Loucy (cell line): ENCODE results near the gene SGPL1.

Experiments
- H2AFZ ChIP-seq: fragments of 200-600 bp; sonication (generic); 2 replicates; pipeline ENCODE4 v1.6.0; 2016; ENCODE audit warnings: antibody characterized with exemption, mild to moderate bottlenecking, low read length, moderate library complexity
- H3F3A ChIP-seq: fragments of 200-600 bp; 2 replicates; pipeline ENCODE4 v1.6.0; 2016; ENCODE audit warnings: antibody characterized with exemption, low read depth, mild to moderate bottlenecking
- H3K27me3 ChIP-seq: fragments of 200-600 bp; sonication (generic); 2 replicates; pipeline ENCODE4 v1.6.1; 2014; ENCODE audit warnings: low read length, mild to moderate bottlenecking; ENCODE audit not compliant: insufficient read depth, poor library complexity, severe bottlenecking
- H3K36me3 ChIP-seq: fragments of 200-600 bp; sonication (generic); 2 replicates; pipeline ENCODE4 v1.6.1; 2016; ENCODE audit warnings: low read length; ENCODE audit not compliant: insufficient read depth
- H3K4me1 ChIP-seq: fragments of 200-600 bp; sonication (generic); 2 replicates; pipeline ENCODE4 v1.5.1; 2014; ENCODE audit warnings: low read length, mild to moderate bottlenecking; ENCODE audit not compliant: insufficient read depth, poor library complexity, severe bottlenecking
- H3K4me2 ChIP-seq: fragments of 200-600 bp; sonication (generic); 2 replicates; pipeline ENCODE4 v1.6.0; 2014; ENCODE audit warnings: antibody characterized with exemption, low read length, low read depth, mild to moderate bottlenecking; ENCODE audit not compliant: poor library complexity, severe bottlenecking
- H3K4me3 ChIP-seq: fragments of 200-600 bp; sonication (generic); 2 replicates; pipeline ENCODE4 v1.5.1; 2014; ENCODE audit warnings: low read length, mild to moderate bottlenecking, mixed read lengths; ENCODE audit not compliant: poor library complexity, severe bottlenecking
- H3K79me2 ChIP-seq: fragments of 200-600 bp; sonication (generic); 2 replicates; pipeline ENCODE4 v1.6.1; 2014; ENCODE audit warnings: low read length; ENCODE audit not compliant: insufficient read depth
- H3K9ac ChIP-seq: fragments of 200-600 bp; sonication (generic); 2 replicates; pipeline ENCODE4 v1.6.0; 2014; ENCODE audit warnings: mild to moderate bottlenecking, low read depth, low read length, moderate library complexity; ENCODE audit not compliant: poor library complexity, severe bottlenecking
- H3K9me2 ChIP-seq: fragments of 200-600 bp; sonication (generic); replicated peaks from 2 replicates; pipeline ENCODE4 v1.6.1; 2016; ENCODE audit warnings: low read depth, low read length, mixed read lengths
- H3K9me3 ChIP-seq: fragments of 200-600 bp; sonication (generic); 2 replicates; pipeline ENCODE4 v1.6.1; 2014; ENCODE audit warnings: mild to moderate bottlenecking, antibody characterized with exemption, low read length, low read depth; ENCODE audit not compliant: insufficient read depth
- H4K20me1 ChIP-seq: fragments of 200-600 bp; sonication (generic); 2 replicates; pipeline ENCODE4 v1.6.0; 2014; ENCODE audit warnings: antibody characterized with exemption, low read length, mild to moderate bottlenecking; ENCODE audit not compliant: insufficient read depth, poor library complexity, severe bottlenecking
- EZH2phosphoT487 ChIP-seq: fragments of 200-600 bp; IDR thresholded peaks from 2 replicates; pipeline ENCODE4 v1.6.1; 2018; ENCODE audit warnings: antibody characterized with exemption, mild to moderate bottlenecking, moderate library complexity, borderline replicate concordance
- TF ChIP-seq, protein P1 (sequence below): fragments of 200-600 bp; sonication (generic); conservative IDR thresholded peaks from 2 replicates; pipeline ENCODE4 v1.5.1; 2014; ENCODE audit warnings: mild to moderate bottlenecking, antibody characterized with exemption, low read length

Gene SGPL1

DNA sequence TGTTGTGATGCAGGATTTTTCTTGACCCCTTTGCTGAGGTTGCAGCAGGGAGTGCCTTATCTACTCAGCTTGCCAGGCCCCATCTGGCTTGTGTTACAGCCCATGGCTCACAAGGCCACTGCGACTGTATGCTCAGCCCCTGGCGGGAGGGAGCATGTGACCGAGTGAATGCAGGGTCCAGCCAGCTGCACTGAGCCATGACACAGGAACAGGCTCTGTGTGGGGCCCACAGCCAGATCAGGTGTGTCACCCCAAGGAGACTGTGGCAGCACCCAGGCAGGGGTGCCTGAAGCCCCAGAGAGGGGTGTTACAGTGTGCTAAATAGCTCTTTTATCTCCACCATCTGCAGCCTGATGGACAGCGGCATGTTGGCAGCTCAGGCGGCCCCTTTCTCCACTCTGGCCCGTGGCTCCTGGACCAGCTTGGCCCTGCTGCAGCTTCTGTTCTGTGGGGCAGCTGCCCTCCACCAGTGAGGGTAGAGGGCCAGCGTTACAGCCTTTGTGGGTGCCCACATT is 75.2 kb downstream of the SGPL1 start:
- Histone ChIP-seq H3K4me3 (no peak overlapping the region), H3K27me3 (no peaks in the 10 kb centered on the region), H3K9me2 (no peaks in the 10 kb centered on the region), H4K20me1 (no peaks in the 10 kb centered on the region), H3K4me1 (peaks cover 15% of the 10 kb centered on the region), H3F3A (no peaks in the 10 kb centered on the region), H3K9ac (no peak overlapping the region), H3K36me3 (no peaks in the 10 kb centered on the region), H3K79me2 (no peaks in the 10 kb centered on the region), H3K4me2 (no peak overlapping the region), H2AFZ (no peak overlapping the region), H3K9me3 (no peaks in the 10 kb centered on the region)
- TF ChIP-seq EZH2phosphoT487 = no peak
- TF ChIP-seq, protein P1, sequence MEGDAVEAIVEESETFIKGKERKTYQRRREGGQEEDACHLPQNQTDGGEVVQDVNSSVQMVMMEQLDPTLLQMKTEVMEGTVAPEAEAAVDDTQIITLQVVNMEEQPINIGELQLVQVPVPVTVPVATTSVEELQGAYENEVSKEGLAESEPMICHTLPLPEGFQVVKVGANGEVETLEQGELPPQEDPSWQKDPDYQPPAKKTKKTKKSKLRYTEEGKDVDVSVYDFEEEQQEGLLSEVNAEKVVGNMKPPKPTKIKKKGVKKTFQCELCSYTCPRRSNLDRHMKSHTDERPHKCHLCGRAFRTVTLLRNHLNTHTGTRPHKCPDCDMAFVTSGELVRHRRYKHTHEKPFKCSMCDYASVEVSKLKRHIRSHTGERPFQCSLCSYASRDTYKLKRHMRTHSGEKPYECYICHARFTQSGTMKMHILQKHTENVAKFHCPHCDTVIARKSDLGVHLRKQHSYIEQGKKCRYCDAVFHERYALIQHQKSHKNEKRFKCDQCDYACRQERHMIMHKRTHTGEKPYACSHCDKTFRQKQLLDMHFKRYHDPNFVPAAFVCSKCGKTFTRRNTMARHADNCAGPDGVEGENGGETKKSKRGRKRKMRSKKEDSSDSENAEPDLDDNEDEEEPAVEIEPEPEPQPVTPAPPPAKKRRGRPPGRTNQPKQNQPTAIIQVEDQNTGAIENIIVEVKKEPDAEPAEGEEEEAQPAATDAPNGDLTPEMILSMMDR = no peak

GRCh38 chr10:70891627-70892026 is 75.9 kb downstream of the SGPL1 start:
- Histone ChIP-seq H3K4me3 (no peak overlapping the region), H2AFZ (no peak overlapping the region), H3K9ac (no peak overlapping the region), H3K9me3 (no peaks in the 10 kb centered on the region), H4K20me1 (no peaks in the 10 kb centered on the region), H3K36me3 (no peaks in the 10 kb centered on the region), H3K9me2 (no peaks in the 10 kb centered on the region), H3K4me1 (peaks cover 15% of the 10 kb centered on the region), H3K79me2 (no peaks in the 10 kb centered on the region), H3K4me2 (no peak overlapping the region), H3K27me3 (no peaks in the 10 kb centered on the region), H3F3A (no peaks in the 10 kb centered on the region)
- TF ChIP-seq EZH2phosphoT487 = no peak
- TF ChIP-seq, protein P1 = no peak

GRCh38 chr10:70892631-70893030 is 76.9 kb downstream of the SGPL1 start:
- H2AFZ ChIP-seq = no peak overlapping the region
- no peaks in the 10 kb centered on the region for H4K20me1 ChIP-seq
- no peak overlapping the region for H3K4me2 ChIP-seq
- no peak overlapping the region for H3K9ac ChIP-seq
- TF ChIP-seq EZH2phosphoT487 = no peak
- TF ChIP-seq, protein P1 = no peak
- no peaks in the 10 kb centered on the region for H3K9me3 ChIP-seq
- peaks cover 7% of the 10 kb centered on the region for H3K4me1 ChIP-seq
- no peaks in the 10 kb centered on the region for H3K36me3 ChIP-seq
- no peak overlapping the region for H3K4me3 ChIP-seq
- H3F3A ChIP-seq = no peaks in the 10 kb centered on the region
- no peaks in the 10 kb centered on the region for H3K9me2 ChIP-seq
- no peaks in the 10 kb centered on the region for H3K27me3 ChIP-seq
- no peaks in the 10 kb centered on the region for H3K79me2 ChIP-seq
